KBM-7 (cell line): ENCODE data around the gene COL24A1.
"Not testable (repeated sequence)": the region's sequence is repeated elsewhere in the genome, so short reads cannot be mapped to it uniquely, and the experiment has no call there.

Experiments used
- DNase-seq: peaks from one replicate; pipeline ENCODE4 v3.0.0-alpha.2; 2015
- in situ Hi-C: fragments of 300-500 bp; cut with MboI; formaldehyde crosslinking; loops from 2 replicates; pipeline ENCODE4 v1.14.3; 2020; ENCODE audit warnings: low sequenced_read_pairs, low pct_unique_long_range_greater_than_20kb, mixed read lengths

The COL24A1 gene

GRCh38 chr1:86104606-86105532 lies 51.7 kb downstream of the COL24A1 start:
- no peak for DNase-seq

DNA sequence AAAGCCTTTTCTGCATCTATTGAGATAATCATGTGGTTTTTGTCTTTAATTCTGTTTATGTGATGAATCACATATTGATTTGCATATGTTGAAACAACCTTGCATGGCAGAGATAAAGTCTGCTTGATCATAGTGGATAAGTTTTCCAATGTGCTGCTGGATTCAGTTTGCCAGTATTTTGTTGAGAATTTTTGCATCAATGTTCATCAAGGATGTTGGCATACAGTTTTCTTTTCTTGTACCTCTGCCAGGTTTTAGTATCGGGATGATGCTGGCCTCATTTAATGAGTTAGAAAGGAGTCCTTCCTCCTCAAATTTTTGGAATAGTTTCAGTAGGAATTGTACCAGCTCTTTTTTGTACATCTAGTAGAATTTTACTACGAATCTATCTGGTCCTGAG lies 55.0 kb downstream of the COL24A1 start:
- DNase-seq: no peak
- in situ Hi-C loops: no loop called here

More at GRCh38 chr1:86104606-86105532, 51.7 kb downstream of the COL24A1 start:
- in situ Hi-C loops: no loop called here

DNA sequence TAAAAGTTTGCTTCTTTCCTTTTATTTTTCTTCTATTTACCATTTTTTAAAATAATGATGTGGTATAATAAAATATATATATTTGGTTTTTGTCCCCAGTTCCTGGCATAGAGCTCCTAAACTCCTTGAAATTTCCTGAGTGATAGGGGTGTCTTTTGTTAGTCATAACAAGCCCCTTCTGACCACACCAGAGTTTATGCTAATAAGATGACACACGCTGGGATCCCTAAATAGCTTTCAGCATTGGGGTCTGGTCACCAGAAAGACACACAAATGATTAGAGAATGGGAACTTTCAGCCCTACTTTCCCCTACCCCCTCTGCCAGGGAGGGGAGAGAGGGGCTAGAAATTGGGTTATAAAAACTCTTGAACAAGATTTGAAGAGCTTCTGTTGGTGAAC lies 56.2 kb downstream of the COL24A1 start:
- in situ Hi-C loops: no loop called here

GRCh38 chr1:86089765-86090164 lies 66.8 kb downstream of the COL24A1 start:
- DNase-seq: no peak
- in situ Hi-C loops: no loop called here

More for the DNA sequence above, 56.2 kb downstream of the COL24A1 start:
- DNase-seq: no peak

GRCh38 chr1:86085741-86086409 lies 70.7 kb downstream of the COL24A1 start:
- no peak for DNase-seq
- in situ Hi-C loops: no loop called here

DNA sequence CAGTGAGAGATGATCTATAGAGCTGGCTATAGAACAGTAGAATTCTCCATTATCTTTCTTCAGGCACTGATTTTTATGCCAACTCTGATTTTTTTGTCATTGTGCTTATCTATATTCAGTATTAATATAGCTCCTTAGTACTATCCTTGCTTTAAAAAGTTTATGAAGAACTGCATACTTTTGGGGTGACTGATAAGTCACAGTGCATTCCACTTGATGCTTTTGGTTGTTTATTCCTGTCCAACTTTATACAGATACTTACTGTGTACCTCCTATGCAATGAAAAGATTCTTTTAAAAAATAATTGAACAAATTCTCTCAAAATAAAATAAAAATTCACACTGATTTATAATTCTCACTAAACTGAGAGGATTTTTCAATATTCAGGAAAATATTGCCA lies 71.6 kb downstream of the COL24A1 start:
- DNase-seq: no peak
- in situ Hi-C loops: no loop called here

DNA sequence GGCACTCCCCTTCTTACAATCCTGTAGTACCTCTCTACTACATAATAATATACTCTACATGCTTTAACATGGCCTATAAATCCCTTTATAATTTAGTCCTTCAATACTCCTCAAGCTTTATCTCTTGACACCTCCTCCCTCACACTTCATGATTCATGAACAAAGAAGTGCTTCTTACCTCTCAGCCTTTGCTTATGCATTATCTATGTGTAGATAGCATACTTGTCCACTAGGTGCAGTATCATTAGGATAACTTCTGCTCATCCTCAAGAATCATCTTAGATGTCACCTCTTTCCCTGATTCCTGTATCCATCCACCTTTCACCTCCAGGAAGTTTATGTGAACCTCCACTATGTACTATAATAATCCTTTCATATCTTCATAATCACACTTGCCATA lies 74.4 kb downstream of the COL24A1 start:
- peak; percentile 18 for DNase-seq
- in situ Hi-C loops: no loop called here

DNA sequence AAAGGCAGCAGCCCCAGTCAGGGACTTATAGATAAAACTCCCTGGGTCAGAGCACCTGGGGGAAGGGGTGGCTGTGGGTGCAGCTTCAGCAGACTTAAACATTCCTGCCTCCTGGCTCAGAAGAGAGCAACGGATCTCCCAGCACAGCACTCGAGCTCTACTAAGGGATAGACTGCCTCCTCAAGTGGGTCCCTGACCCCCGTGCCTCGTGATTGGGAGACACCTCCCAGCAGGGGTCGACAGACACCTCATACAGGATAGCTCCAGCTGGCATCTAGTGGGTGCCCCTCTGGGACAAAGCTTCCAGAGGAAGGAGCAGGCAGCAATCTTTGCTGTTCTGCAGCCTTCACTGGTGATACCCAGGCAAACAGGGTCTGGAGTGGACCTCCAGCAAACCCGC lies 84.1 kb downstream of the COL24A1 start:
- in situ Hi-C loops, DNase-seq: not testable (repeated sequence)

DNA sequence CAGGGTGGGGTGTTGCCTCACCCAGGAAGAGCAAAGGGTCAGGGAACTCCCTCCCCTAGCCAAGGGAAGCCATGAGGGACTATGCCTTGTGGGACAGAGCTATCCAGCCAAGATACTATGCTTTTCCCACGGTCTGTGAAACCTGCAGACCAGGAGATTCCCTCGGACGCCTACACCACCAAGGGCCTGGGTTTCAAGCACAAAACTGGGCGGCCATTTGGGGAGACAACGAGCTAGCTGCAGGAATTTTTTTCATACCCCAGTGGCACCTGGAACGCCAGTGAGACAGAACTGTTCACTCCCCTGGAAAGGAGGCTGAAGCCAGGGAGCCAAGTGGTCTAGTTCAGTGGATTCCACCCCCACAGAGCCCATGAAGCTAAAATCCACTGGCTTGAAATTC lies 84.7 kb downstream of the COL24A1 start:
- DNase-seq, in situ Hi-C loops: not testable (repeated sequence)

GRCh38 chr1:86069757-86070145 lies 86.8 kb downstream of the COL24A1 start:
- in situ Hi-C loops: no loop called here
- no peak for DNase-seq

- in situ Hi-C loops: no loop called here
- no peak for DNase-seq
Observed at GRCh38 chr1:86068841-86069756, 87.5 kb downstream of the COL24A1 start.

GRCh38 chr1:86068271-86068721 lies 88.3 kb downstream of the COL24A1 start:
- in situ Hi-C loops: no loop called here

GRCh38 chr1:86067626-86068025 lies 88.9 kb downstream of the COL24A1 start:
- DNase-seq: no peak

More at GRCh38 chr1:86068271-86068721, 88.3 kb downstream of the COL24A1 start:
- no peak for DNase-seq

GRCh38 chr1:86064899-86065298 lies 91.7 kb downstream of the COL24A1 start:
- in situ Hi-C loops: no loop called here

More at GRCh38 chr1:86067626-86068025, 88.9 kb downstream of the COL24A1 start:
- in situ Hi-C loops: no loop called here

GRCh38 chr1:86063721-86064120 lies 92.9 kb downstream of the COL24A1 start:
- in situ Hi-C loops: no loop called here
- no peak for DNase-seq

More at GRCh38 chr1:86064899-86065298, 91.7 kb downstream of the COL24A1 start:
- DNase-seq: no peak

DNA sequence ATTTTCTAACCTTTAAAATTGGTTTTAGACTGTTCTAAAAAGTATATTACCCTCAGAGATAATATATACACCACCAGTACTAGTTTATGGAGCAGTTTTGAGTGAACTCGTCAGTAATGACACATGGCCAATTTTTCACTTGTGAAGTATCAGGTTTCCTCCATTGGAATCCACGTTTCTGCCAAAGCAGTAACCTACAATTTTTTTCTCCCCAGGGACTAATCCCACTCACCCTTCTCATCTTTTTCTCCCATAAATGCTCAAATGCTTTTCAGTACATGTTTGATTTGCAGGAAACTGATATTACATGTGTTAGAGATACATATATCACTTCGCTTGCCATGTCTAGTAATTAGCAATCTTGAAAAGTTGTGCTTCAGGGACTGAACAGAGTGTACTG lies 94.1 kb downstream of the COL24A1 start:
- DNase-seq: no peak

GRCh38 chr1:86061551-86061990 lies 95.0 kb downstream of the COL24A1 start:
- DNase-seq: no peak
- in situ Hi-C loops: no loop called here

More for the DNA sequence above, 94.1 kb downstream of the COL24A1 start:
- in situ Hi-C loops: no loop called here

GRCh38 chr1:86054396-86054795 lies 102.2 kb downstream of the COL24A1 start:
- in situ Hi-C loops: no loop called here
- no peak for DNase-seq
